ENCODE data around the gene SOAT2.

The SOAT2 gene

DNA sequence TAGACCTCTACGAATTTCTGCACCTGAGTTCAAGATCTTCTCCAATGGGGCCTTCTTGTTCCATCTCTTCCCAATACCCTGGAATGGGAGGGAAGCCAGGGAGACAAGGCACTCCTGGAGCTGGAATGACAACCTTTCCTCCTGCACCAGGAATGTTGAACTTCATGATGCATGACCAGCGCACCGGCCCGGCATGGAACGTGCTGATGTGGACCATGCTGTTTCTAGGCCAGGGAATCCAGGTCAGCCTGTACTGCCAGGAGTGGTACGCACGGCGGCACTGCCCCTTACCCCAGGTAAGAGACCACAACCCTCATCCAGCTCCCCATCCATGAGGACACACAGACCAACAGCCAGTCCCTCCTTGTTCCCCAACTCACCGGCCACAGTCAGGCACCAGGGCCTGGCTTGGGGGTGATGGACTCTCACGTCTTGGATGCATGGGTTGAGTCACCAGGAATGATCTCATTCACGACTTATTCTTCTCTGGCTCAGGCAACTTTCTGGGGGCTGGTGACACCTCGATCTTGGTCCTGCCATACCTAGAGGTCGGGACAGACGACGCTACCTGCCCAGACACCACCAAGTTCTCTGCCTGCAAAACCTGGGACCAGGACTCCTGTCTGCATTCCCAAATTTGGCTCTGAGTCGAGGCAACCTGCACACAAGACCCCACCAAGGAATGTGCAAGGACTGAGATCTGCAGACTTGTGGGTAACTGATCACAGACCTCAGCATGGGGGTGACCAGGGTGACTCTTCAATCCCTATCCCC, 20.5 kb downstream of the SOAT2 start:
- no peak overlapping the region for H3K4me3 ChIP-seq (ENCODE audit: low read length)
- TF ChIP-seq, protein P1, sequence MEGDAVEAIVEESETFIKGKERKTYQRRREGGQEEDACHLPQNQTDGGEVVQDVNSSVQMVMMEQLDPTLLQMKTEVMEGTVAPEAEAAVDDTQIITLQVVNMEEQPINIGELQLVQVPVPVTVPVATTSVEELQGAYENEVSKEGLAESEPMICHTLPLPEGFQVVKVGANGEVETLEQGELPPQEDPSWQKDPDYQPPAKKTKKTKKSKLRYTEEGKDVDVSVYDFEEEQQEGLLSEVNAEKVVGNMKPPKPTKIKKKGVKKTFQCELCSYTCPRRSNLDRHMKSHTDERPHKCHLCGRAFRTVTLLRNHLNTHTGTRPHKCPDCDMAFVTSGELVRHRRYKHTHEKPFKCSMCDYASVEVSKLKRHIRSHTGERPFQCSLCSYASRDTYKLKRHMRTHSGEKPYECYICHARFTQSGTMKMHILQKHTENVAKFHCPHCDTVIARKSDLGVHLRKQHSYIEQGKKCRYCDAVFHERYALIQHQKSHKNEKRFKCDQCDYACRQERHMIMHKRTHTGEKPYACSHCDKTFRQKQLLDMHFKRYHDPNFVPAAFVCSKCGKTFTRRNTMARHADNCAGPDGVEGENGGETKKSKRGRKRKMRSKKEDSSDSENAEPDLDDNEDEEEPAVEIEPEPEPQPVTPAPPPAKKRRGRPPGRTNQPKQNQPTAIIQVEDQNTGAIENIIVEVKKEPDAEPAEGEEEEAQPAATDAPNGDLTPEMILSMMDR (conservative IDR thresholded peaks at IDR 0.05; ENCODE audit: low read length), result no peak
- peak; percentile 30 for DNase-seq (ENCODE audit: low read depth)

DNA sequence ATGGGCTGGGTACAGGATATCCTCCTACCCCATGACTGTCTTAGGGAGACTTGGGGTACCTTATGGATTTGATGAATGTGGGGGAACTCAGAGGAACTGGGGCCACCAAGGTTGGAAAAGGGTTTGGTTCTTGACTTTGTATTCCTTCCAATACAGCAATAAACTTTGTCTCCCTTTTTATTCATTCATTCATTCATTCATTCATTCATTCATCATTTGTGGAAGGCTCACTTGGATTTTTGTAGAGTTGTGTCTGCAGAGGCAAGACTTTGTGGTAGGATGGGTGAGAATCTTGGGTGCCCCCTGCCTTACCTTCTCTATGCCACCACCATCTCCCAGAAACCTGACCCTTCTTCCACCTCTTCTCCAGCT, 21.1 kb downstream of the SOAT2 start:
- DNase-seq (ENCODE audit: low read depth), result no peak
- TF ChIP-seq, protein P1 (conservative IDR thresholded peaks at IDR 0.05; ENCODE audit: low read length), result no peak
- H3K4me3 ChIP-seq (ENCODE audit: low read length), result no peak overlapping the region

DNA sequence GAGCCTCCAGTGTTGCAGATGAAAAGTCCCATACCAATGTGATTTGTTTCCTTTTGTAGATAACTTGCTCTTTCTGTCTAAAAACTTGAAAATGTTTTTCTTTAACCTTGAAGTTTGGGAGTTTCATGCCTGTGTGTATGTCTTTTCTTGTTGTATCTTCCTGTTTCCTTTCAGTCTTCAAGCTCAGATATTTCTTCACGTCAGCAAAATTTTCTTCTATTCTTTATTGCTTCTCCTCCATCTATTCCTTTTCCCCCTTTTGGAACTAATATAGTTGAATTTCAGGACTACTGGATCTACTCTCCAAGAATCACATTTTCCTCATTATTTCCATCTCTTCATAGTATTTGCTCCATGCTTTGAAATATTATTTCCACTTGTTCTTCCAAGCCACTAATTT, 23.9 kb downstream of the SOAT2 start:
- TF ChIP-seq, protein P1 (conservative IDR thresholded peaks at IDR 0.05; ENCODE audit: low read length), result no peak
- DNase-seq (ENCODE audit: low read depth), result no peak
- no peak overlapping the region for H3K4me3 ChIP-seq (ENCODE audit: low read length)

DNA sequence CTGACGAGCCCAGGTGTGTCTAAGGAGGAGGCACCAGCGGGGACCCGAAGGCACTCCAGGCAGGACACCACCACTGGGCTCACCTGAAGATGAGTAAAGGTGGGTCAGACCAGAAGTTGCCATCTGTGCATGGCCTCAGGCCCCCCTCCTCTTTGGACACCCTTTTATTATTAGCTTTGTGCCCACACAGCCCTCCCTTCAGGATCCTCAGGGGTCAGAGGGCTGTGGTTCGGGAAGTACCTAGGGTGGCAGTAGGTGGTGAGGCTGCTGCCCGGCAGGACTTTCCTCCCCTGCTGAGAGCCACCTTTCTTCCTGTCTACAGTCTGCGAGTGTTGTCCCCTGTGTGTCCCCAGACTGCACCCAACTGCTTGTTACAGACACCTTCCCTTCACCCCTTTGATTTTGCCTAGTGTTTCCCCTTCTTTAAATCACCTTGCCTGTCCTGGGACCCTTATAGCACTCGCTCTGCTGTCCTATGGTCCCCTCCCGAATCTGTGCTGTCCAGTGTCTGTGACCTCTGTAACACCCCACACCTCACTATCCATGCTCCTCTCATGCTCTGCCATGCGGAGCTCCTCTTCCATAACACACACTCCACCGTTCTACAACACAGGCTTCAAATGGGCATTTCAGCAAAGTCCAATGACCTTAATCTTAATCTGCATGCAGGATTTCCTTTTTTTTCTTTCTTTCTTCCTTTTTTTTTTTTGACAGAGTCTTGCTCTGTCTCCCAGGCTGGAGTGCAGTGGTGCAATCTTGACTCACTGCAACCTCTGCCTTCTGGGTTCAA, 25.7 kb downstream of the SOAT2 start:
- no peak for DNase-seq (ENCODE audit: low read depth)
- H3K4me3 ChIP-seq (ENCODE audit: low read length), result no peak overlapping the region
- TF ChIP-seq, protein P1 (conservative IDR thresholded peaks at IDR 0.05; ENCODE audit: low read length), result no peak

DNA sequence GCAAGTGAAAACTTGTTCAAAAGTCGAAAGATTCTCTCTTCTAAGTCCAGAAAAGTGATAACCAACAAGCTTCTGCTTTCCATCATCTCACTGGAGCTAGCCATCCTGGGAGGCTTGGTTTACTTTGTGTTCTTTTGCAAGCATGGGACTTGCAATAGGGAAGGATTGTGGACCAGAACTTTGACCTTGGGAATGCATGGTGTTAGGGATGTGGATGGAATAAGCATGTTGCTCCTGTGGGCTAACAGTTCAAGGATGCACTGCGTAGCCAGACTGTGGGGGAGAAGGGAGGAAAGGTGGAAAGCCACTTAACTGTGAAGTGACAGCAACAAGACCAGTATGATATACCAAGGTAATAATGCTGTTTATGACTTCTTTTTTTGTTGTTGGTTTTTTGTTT, 28.6 kb downstream of the SOAT2 start:
- no peak overlapping the region for H3K4me3 ChIP-seq (ENCODE audit: low read length)
- no peak for DNase-seq (ENCODE audit: low read depth)
- TF ChIP-seq, protein P1 (conservative IDR thresholded peaks at IDR 0.05; ENCODE audit: low read length), result no peak

DNA sequence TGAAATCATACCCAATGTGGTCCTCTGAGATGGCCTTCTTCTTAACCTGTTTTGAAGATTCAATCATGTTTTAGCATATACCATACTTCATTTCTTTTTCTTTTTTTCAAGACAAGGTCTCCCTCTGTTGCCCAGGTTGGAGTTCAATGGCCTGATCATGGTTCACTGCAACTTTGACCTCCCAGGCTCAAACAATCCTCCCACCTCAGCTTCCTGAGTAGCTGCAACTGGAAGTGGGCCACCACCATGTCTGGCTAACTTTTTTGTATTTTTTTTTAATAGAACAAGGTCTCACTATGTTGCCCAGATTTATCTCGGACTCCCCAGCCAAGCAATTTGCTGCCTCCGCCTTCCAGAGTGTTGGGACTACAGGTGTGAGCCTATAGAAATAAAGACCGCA, 30.4 kb downstream of the SOAT2 start:
- TF ChIP-seq, protein P1 (conservative IDR thresholded peaks at IDR 0.05; ENCODE audit: low read length), result no peak
- DNase-seq (ENCODE audit: low read depth), result no peak

DNA sequence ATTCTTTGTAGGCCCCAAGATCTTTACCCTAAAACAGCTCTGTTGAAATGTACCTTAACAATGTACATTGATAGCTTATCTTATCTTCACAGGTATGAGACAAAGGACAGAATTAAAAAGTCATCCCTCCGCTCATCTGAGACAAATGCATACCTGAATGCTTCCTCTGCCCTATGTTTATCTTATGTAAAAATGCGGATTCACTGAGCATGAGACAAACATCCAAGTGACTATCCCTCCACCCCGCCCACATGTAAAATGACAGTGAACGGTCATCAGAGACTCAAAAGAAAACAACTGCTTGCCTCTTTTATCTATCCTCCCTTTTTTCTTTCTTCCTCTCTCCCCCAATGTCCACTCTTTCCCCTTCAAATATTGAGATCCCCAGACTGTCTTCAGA, 40.1 kb downstream of the SOAT2 start:
- DNase-seq (ENCODE audit: low read depth), result no peak
- H3K4me3 ChIP-seq (ENCODE audit: low read length), result no peak overlapping the region
- TF ChIP-seq, protein P1 (conservative IDR thresholded peaks at IDR 0.05; ENCODE audit: low read length), result no peak

More for the DNA sequence above, 30.4 kb downstream of the SOAT2 start:
- no peak overlapping the region for H3K4me3 ChIP-seq (ENCODE audit: low read length)

Measured in AG10803 (cell line).